Type B pancreatic cell (in vitro differentiated cells): ENCODE data around the gene RBP5. TPM values are rescaled to one million over a fixed set of nuclear protein-coding genes. Genes with fewer than 3 reads are reported as not detected.

Experiments
- DNase-seq: peaks from one replicate; pipeline ENCODE4 v3.0.0; 2021; ENCODE audit warnings: mixed read lengths; ENCODE audit not compliant: unreplicated experiment; ENCODE audit errors: extremely low spot score
- H3K27ac Mint-ChIP-seq: 2 replicates; pipeline ENCODE4 v1.8.0; 2021; ENCODE audit warnings: mild to moderate bottlenecking, mixed read lengths
- H3K27me3 Mint-ChIP-seq: 2 replicates; pipeline ENCODE4 v1.8.0; 2021; ENCODE audit warnings: mixed read lengths
- H3K36me3 Mint-ChIP-seq: 2 replicates; pipeline ENCODE4 v1.8.0; 2021; ENCODE audit warnings: mixed read lengths
- H3K4me1 Mint-ChIP-seq: one replicate; pipeline ENCODE4 v1.8.0; 2021; ENCODE audit warnings: mixed read lengths; ENCODE audit not compliant: unreplicated experiment
- H3K4me3 Mint-ChIP-seq: 2 replicates; pipeline ENCODE4 v1.8.0; 2021; ENCODE audit warnings: mild to moderate bottlenecking, mixed read lengths
- H3K9me3 Mint-ChIP-seq: 2 replicates; pipeline ENCODE4 v1.8.0; 2021; ENCODE audit warnings: mixed read lengths
- total RNA-seq: library from RNA; stranded (reverse); gene quantifications from 2 replicates; pipeline ENCODE4 v1.2.1, GENCODE V29; 2021; ENCODE audit warnings: low replicate concordance
- TF ChIP-seq, protein P1 (sequence below): fragments of 200-600 bp; sonication (generic); conservative IDR thresholded peaks from 2 replicates; pipeline ENCODE4 v1.5.0; 2021; ENCODE audit warnings: antibody characterized with exemption, mild to moderate bottlenecking

The RBP5 gene
- total RNA-seq, 1 donor from 2014 or later = 1.0 TPM

GRCh38 chr12:7129287-7129871, 690 bp upstream of the RBP5 start:
- Mint-ChIP-seq H3K27me3 (peaks cover 11% of the 10 kb centered on the region), H3K9me3 (no peaks in the 10 kb centered on the region), H3K36me3 (peaks cover 14% of the 10 kb centered on the region), H3K4me3 (peak overlapping the region; percentile 92), H3K4me1 (peaks cover 18% of the 10 kb centered on the region), H3K27ac (peak overlapping the region; percentile 91)
- TF ChIP-seq, protein P1, sequence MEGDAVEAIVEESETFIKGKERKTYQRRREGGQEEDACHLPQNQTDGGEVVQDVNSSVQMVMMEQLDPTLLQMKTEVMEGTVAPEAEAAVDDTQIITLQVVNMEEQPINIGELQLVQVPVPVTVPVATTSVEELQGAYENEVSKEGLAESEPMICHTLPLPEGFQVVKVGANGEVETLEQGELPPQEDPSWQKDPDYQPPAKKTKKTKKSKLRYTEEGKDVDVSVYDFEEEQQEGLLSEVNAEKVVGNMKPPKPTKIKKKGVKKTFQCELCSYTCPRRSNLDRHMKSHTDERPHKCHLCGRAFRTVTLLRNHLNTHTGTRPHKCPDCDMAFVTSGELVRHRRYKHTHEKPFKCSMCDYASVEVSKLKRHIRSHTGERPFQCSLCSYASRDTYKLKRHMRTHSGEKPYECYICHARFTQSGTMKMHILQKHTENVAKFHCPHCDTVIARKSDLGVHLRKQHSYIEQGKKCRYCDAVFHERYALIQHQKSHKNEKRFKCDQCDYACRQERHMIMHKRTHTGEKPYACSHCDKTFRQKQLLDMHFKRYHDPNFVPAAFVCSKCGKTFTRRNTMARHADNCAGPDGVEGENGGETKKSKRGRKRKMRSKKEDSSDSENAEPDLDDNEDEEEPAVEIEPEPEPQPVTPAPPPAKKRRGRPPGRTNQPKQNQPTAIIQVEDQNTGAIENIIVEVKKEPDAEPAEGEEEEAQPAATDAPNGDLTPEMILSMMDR = no peak
- no peak for DNase-seq

- peaks cover 9% of the 10 kb centered on the region for H3K36me3 Mint-ChIP-seq
- H3K9me3 Mint-ChIP-seq = no peaks in the 10 kb centered on the region
- DNase-seq = no peak
- H3K4me1 Mint-ChIP-seq = peaks cover 31% of the 10 kb centered on the region
- H3K27me3 Mint-ChIP-seq = peaks cover 11% of the 10 kb centered on the region
- H3K4me3 Mint-ChIP-seq = peak overlapping the region; percentile 92
- peak overlapping the region; percentile 91 for H3K27ac Mint-ChIP-seq
- TF ChIP-seq, protein P1 = no peak
Measured at GRCh38 chr12:7127916-7128626, 618 bp downstream of the RBP5 start.

DNA sequence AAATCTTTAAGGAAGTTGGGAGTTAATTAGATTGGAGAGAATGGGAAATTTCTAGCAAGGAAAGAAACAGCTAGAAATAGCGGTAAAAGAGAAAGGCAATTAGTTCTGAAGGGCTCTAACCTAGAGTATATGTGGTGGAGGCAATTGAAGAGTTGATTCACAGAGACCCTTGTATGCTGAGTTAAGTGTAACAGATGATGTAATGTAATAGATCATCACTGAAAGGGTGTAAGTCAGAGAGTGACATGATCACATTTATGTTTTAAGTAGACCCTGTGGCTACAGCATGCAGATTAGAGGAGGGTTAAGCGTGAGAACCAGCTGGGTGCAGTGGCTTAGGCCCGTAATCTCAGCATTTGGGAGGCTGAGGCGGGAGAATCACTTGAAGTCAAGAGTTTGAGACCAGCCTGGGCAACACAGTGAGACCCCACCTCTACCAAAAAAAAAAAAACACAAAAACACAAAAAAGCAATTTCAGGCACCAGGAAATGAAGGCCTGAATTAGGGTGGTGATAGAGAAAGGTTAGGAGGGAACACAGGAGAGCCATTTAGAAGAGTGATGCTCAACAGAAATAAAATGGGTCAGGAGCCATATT, 3.0 kb downstream of the RBP5 start:
- Mint-ChIP-seq H3K27ac (peak overlapping the region; percentile 17), H3K4me3 (no peak overlapping the region)
- TF ChIP-seq, protein P1 = no peak

DNA sequence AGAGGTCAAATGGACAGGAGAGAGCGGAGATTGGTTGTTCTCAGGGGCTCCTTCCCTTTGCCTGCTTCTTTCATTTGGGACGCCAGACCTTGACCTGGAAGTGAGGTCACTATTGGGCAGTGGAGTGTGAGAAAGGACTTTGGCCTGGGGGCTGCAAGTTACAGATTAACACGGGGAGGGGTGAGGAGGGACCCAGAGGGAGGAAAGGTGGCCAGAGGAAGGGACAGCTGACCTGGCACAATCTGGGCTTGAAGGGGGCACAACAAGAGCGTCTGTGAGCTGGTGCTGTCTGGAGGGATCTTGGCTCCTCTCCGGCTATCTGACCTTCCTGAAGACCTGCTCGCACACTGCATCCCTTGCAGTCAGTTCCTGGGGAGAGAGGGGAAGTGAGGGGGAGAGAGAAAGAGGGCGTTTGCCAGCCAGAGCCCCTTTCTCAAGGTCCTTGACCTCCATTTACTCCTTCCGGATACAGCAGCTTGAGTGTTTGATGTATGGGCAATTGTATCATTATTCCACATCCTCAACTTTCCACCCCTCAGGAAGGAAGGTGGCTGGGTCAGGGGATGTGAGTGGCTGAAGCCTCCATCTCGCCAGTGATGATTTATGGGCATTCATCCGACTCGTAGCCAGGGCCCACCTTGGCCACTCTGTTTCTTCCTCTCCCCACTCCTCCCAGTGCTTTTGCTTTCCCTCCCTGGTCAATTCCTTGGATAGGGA, 4.7 kb downstream of the RBP5 start:
- peaks cover 17% of the 10 kb centered on the region for H3K4me1 Mint-ChIP-seq

More for the DNA sequence above, 3.0 kb downstream of the RBP5 start:
- H3K27me3 Mint-ChIP-seq = peaks cover 7% of the 10 kb centered on the region
- no peaks in the 10 kb centered on the region for H3K9me3 Mint-ChIP-seq
- H3K4me1 Mint-ChIP-seq = peaks cover 17% of the 10 kb centered on the region
- peaks cover 3% of the 10 kb centered on the region for H3K36me3 Mint-ChIP-seq
- no peak for DNase-seq

More for the DNA sequence above, 4.7 kb downstream of the RBP5 start:
- Mint-ChIP-seq H3K27ac (peak overlapping the region; percentile 32), H3K9me3 (no peaks in the 10 kb centered on the region), H3K4me3 (peak overlapping the region; percentile 52), H3K36me3 (peaks cover 3% of the 10 kb centered on the region), H3K27me3 (peaks cover 7% of the 10 kb centered on the region)
- DNase-seq = no peak
- TF ChIP-seq, protein P1 = no peak
